H1 (cell line): Measurements from ENCODE around the gene ZNF3. TPM values are rescaled to one million over a fixed set of nuclear protein-coding genes. Genes with fewer than 3 reads are reported as not detected.

Experiments used
- ASH2L ChIP-seq: fragments of 200-600, 300-600 bp; sonication (generic); IDR thresholded peaks from one replicate; pipeline ENCODE4 v1.7.1; 2017; ENCODE audit warnings: low read length
- BACH1 ChIP-seq: IDR thresholded peaks from 2 replicates; pipeline ENCODE4 v1.6.1; 2012; ENCODE audit warnings: low read length, improper control_type of control experiment
- KDM1A ChIP-seq: fragments of 200-600, 300-600 bp; sonication (generic); IDR thresholded peaks from 2 replicates; pipeline ENCODE4 v1.7.1; 2016; ENCODE audit warnings: mild to moderate bottlenecking, low read length, borderline replicate concordance
- MAFK ChIP-seq: IDR thresholded peaks from 2 replicates; pipeline ENCODE4 v1.6.1; 2012; ENCODE audit warnings: low read depth, mild to moderate bottlenecking, improper control_type of control experiment, low read length
- POLR2AphosphoS5 ChIP-seq: IDR thresholded peaks from 2 replicates; pipeline ENCODE4 v1.6.1; 2011; ENCODE audit warnings: low read depth, low read length
- RBBP5 ChIP-seq: IDR thresholded peaks from 2 replicates; pipeline ENCODE4 v1.7.1; 2012; ENCODE audit warnings: low read depth, mild to moderate bottlenecking, inconsistent platforms, low read length, moderate library complexity, borderline replicate concordance
- SP1 ChIP-seq: IDR thresholded peaks from 2 replicates; pipeline ENCODE4 v1.6.1; 2011; ENCODE audit warnings: low read depth, low read length
- TAF1 ChIP-seq: IDR thresholded peaks from 2 replicates; pipeline ENCODE4 v1.6.1; 2011; ENCODE audit warnings: mild to moderate bottlenecking, low read depth, low read length
- TBP ChIP-seq: IDR thresholded peaks from 2 replicates; pipeline ENCODE4 v1.6.1; 2011; ENCODE audit warnings: low read depth, low read length, improper control_type of control experiment
- TCF12 ChIP-seq: IDR thresholded peaks from 2 replicates; pipeline ENCODE4 v1.6.1; 2011; ENCODE audit warnings: low read depth, mild to moderate bottlenecking, low read length
- polyA plus RNA-seq, 7 experiments: library from polyadenylated mRNA; depleted of rRNA in 3 of 7; stranded (reverse) in 5 of 7; unstranded in 2 of 7; fragments of >200 nt in 5 of 7; fragments of 200-250 nt in 2 of 7; gene quantifications; 1 replicate in 5 of 7; 2 replicates in 1 of 7; 4 replicates in 1 of 7; pipeline versions ENCODE4 v1.2.1 to v1.2.3, GENCODE V29; 2011 to 2013; ENCODE audit warnings: missing spikeins in 2 of 7, mixed read lengths in 2 of 7
- total RNA-seq: library from RNA; stranded (reverse); fragmentation: NEBNext Ultra II Directional; extraction: Animal tissue kit (Norgen Biotek cat#: 25700); gene quantifications from 2 replicates; pipeline ENCODE4 v1.2.1, GENCODE V29; 2021
- TF ChIP-seq, protein P1 (sequence below), 3 experiments: IDR thresholded peaks; 1 replicate in 2 of 3; 2 replicates in 1 of 3; pipeline versions ENCODE4 v1.5.1 to v1.6.1; 2011; ENCODE audit warnings: low read length in 3 of 3, mild to moderate bottlenecking in 3 of 3, inconsistent platforms in 2 of 3, low read depth in 1 of 3, moderate library complexity in 1 of 3; ENCODE audit not compliant: insufficient read depth in 1 of 3; ENCODE audit errors: control extremely low read depth in 1 of 3

Gene ZNF3
- total and polyA plus RNA-seq, 2 of the 8 experiments (the other 6 are each of a cell fraction or from before 2014, with no cell fraction given): 26.9 to 49.1 TPM

- TF ChIP-seq KDM1A (0 out of 2 replicates have a peak, but pooled peaks have one; percentile 21), ASH2L (peak; percentile 25), SP1 (0 out of 2 replicates have a peak, but pooled peaks have one; percentile 14), TAF1 (0 out of 2 replicates have a peak, but pooled peaks have one; percentile 38), BACH1 (no peak), TCF12 (peak; percentile 81; the same call in 1 of the 2 replicates), TBP (peak; percentile 44; the same call in 1 of the 2 replicates), MAFK (no peak), POLR2AphosphoS5 (no peak), RBBP5 (peak; percentile 51; the same call in 1 of the 2 replicates)
- TF ChIP-seq, protein P1, sequence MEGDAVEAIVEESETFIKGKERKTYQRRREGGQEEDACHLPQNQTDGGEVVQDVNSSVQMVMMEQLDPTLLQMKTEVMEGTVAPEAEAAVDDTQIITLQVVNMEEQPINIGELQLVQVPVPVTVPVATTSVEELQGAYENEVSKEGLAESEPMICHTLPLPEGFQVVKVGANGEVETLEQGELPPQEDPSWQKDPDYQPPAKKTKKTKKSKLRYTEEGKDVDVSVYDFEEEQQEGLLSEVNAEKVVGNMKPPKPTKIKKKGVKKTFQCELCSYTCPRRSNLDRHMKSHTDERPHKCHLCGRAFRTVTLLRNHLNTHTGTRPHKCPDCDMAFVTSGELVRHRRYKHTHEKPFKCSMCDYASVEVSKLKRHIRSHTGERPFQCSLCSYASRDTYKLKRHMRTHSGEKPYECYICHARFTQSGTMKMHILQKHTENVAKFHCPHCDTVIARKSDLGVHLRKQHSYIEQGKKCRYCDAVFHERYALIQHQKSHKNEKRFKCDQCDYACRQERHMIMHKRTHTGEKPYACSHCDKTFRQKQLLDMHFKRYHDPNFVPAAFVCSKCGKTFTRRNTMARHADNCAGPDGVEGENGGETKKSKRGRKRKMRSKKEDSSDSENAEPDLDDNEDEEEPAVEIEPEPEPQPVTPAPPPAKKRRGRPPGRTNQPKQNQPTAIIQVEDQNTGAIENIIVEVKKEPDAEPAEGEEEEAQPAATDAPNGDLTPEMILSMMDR (IDR thresholded peaks at IDR 0.05; ENCODE audit: control extremely low read depth in 1 of 3, insufficient read depth in 1 of 3, low read depth in 1 of 3, low read length in 3 of 3): peak; percentile 80 to 82 (median 81)
Measured at GRCh38 chr7:100130608-100131453, 49.3 kb upstream of the ZNF3 start (continued).
